AG09319 (cell line): Measurements from ENCODE around the gene ENOX1.

Experiments
- DNase-seq: peaks from one replicate; pipeline ENCODE4 v3.0.0-alpha.2; 2010; ENCODE audit warnings: low read depth; ENCODE audit errors: extremely low read depth
- CTCF ChIP-seq: IDR thresholded peaks from 2 replicates; pipeline ENCODE4 v1.5.1; 2011; ENCODE audit warnings: low read depth, mild to moderate bottlenecking, inconsistent platforms, low read length, moderate library complexity

ENOX1 gene

DNA sequence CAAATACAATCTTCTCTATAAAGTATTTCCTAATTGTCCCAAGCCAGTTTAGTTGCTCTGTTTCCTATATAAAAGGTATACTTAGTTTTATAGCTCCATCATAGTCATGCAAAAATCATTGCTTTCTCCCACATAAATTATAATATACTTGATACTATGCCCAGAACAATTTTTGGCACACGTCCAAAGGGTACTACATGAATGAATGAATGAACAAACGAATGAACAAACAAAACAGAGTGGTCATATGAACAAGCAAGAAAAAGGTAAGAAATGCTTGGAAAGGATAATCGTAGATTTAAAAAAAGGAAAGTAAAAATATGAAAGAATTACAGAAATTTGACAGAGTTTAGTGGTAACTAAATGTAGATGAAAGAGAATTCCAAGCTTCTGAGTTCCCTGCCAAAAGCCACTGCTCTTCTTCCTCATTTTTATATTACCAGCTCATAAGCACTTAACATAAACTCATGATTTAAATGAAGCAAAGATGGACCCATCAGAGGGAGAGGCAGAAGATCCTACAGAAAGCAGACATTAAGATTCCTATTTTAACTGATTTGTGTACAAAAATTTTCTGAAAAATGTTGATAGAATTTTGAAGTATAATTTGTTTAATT is 123.2 kb downstream of the ENOX1 start:
- TF ChIP-seq CTCF, result no peak

DNA sequence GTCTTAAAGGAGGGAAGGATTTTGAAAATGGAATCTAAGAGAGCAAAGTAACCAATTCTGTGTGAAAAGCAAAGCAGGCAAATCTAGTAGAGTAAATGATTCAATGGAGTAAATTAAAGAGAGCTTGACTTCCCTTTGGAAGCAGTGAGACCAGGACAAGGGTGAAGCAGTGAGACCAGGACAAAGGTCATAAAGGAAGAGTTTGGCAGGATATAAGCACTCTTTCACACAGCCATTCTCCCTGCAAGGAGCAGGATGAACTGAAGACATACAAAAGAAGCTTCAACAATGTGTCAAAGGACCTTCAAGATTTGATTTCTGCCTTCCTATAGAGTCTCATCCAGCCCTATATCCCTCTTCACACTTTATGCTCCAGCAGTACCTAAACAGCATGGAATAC is 123.8 kb downstream of the ENOX1 start:
- TF ChIP-seq CTCF, result no peak
- no peak for DNase-seq

More for the DNA sequence above, 123.2 kb downstream of the ENOX1 start:
- no peak for DNase-seq

DNA sequence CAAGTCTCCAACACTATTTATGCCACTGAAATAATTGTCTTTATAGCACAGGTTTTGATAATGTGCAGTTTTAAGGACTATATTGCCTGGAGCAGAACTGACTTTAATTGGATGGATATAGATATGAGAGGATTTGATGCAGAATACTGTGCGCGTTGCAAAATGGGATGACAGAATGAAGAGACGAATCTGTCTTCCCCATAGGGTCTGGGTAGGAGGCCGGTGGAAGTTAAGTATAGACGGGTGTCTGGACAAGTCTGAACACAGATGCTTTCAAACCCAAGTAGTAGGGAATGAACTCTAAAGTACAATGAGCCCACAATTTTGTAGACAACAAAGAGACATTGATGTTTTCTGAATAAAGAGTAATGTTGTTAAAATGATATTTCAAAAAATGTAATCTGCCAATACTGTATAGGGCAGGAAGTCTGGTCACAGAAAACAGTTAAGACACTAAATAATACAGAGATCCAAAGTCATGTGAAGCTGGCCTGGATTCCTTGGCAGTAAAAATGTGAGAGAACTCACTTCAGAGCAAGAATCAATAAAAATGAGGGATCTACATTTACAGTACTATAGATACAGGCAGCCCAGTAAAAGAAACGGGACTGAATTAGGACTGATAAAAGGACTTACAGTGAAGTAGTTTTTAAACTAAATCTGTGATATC is 125.5 kb downstream of the ENOX1 start:
- no peak for TF ChIP-seq CTCF
- no peak for DNase-seq

DNA sequence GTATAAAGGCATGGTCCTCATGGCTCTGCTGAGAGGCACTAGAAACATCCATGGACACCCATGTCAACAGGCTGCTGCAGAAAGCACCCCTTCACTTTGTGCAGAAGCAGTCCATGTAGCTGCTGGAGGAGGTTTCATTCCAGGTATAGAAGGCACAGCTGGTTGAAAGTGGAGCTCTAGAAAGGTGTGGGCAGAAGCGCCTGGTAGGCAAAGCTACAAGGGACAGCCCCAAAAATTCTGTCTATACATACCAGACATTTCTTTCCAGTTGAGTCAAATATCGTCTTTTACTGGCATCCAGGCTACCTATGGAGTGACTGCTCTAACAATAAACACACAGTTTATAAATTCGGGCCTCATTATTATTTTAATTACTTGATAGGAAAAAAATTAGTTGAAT is 129.3 kb downstream of the ENOX1 start:
- DNase-seq, result no peak
- TF ChIP-seq CTCF, result no peak

DNA sequence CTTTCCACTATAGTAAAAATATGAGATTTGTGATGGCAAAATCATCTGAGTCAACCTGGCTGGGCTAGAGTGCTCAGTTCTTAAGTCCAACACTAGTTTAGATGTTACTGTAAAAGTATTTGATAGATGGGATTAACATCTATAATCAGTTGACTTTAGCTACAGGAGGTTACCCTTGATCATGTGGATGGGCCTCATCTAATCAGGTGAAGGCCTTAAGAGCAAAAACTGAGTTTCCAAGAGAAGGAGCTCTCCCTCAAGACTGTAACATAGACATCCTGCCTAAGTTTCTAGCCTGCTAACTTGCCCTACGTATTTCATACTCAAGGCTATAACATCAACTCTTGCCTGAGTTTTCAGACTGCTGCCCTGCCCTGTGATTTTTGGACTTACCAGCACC is 132.8 kb downstream of the ENOX1 start:
- TF ChIP-seq CTCF, result no peak
- DNase-seq, result no peak

DNA sequence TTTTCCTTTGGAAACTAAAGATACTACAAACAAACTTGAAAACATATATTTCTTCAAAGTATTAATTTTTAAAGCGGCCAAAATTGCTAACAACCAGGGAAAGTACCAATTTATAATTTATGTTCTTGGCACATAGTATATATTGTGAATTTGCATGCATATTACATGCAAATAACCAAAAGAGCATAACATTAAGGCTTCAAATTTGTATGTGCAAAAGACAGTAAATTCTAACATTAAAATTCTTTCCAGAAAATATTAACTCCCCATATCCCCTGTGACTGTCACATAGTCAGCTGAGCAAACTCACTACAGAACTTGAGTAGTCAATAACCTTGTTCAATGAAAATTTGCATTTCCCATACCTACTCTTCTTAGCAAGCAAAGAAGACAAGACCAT is 133.4 kb downstream of the ENOX1 start:
- TF ChIP-seq CTCF, result no peak
- DNase-seq, result no peak

GRCh38 chr13:43652760-43653159 is 134.0 kb downstream of the ENOX1 start:
- DNase-seq, result no peak
- no peak for TF ChIP-seq CTCF
